ENCODE results near the gene FEZF2.

The FEZF2 gene

DNA sequence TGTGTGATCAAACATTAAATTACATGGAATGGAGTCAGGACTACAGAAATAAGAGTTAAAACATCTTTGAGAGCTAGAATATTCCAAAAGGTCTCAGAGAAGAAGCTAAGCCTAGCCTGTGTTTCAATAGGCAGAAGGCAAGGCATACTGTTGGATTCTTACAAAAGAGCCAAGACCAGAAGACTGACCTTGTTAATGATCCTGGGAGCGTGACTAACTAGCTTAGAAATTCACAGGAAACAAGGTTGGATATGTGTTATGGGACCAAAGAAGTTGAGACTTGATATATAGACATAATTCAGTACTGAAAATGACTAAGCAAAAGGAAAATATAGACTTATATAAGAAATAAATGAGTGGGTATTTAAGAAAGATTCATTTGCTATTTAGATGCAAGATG is 50.1 kb downstream of the FEZF2 start:
- DNase-seq: no peak

Data from NCI-H1092 treated with DMSO at 0.1 percent for 48 hours (cell line).